ENCODE data around the gene ARAP2.

DNA sequence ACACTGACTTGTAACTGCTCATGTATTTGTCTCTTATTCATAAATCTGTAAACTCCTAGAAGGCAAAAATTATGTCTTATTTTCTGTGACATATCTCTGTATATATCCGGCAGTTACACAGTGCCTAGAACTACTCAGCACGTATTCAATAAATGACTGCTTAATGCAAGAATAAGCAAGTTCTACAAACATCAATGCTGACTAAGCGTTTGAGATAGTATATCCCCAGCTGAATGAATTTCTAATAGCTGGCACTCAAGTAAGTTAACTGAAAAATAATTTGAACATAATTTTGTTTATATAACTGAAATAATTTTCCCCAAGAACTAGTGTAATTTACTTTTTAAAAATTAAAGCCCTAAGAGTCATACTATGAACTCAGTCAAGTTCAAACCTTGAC lies 113.7 kb downstream of the ARAP2 start:
- TF ChIP-seq, protein P1, sequence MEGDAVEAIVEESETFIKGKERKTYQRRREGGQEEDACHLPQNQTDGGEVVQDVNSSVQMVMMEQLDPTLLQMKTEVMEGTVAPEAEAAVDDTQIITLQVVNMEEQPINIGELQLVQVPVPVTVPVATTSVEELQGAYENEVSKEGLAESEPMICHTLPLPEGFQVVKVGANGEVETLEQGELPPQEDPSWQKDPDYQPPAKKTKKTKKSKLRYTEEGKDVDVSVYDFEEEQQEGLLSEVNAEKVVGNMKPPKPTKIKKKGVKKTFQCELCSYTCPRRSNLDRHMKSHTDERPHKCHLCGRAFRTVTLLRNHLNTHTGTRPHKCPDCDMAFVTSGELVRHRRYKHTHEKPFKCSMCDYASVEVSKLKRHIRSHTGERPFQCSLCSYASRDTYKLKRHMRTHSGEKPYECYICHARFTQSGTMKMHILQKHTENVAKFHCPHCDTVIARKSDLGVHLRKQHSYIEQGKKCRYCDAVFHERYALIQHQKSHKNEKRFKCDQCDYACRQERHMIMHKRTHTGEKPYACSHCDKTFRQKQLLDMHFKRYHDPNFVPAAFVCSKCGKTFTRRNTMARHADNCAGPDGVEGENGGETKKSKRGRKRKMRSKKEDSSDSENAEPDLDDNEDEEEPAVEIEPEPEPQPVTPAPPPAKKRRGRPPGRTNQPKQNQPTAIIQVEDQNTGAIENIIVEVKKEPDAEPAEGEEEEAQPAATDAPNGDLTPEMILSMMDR (conservative IDR thresholded peaks at IDR 0.05 in 1 of 2, IDR thresholded peaks at IDR 0.05 in 1 of 2; ENCODE audit: extremely low read depth in 1 of 2, insufficient read depth in 1 of 2, low read depth in 1 of 2, low read length in 2 of 2): no peak
- TF ChIP-seq EZH2 (IDR thresholded peaks at IDR 0.05; ENCODE audit: borderline replicate concordance, low read length): no peak

Data from mammary epithelial cell (primary cell).